ENCODE data around the gene KIAA1191.
"Not testable (repeated sequence)": the region's sequence is repeated elsewhere in the genome, so short reads cannot be mapped to it uniquely, and the experiment has no call there.

Gene KIAA1191, protein sequence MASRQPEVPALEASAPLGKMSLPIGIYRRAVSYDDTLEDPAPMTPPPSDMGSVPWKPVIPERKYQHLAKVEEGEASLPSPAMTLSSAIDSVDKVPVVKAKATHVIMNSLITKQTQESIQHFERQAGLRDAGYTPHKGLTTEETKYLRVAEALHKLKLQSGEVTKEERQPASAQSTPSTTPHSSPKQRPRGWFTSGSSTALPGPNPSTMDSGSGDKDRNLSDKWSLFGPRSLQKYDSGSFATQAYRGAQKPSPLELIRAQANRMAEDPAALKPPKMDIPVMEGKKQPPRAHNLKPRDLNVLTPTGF

DNA sequence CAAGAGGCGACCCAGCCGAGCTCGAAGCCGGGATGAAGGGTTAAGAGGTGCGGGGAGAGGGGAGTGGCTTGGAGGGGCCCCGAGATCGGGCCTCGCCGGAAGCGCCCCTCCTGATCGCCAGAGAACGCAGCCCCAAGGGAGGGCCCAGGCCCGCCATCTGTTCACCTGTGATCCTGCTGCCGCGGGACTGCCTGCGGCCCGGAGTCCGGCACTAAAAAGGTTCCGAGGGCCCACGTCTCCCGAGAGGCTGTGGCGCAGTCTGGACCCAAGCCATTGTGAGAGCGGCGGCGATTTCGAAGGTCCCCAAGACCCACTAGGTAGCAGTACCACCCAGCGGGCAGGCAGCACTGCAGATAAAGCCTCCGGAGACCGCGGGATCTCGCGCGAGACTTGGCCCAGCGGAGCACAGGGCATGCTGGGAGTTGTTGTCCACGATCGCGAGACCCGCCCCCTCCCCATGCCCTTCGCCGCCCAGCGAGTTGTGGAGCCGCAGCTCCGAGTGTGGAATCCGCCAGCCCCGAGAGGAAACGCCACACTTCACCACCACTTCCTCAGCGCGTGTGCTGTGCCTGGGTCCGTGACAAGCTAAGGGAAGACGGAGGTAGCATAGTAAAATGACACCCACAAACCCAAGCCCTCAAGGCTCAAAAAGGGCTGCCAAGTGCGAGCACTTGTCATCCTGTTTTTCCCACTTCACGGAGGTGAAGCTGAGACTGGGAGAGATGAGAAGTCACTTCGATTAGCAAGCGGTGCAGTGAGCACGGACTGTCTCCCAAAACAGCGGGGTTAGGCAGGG is at the start of gene KIAA1191:
Gene KIAA1191 (minus strand): TSS at position 328 of the 796 bp plus-strand sequence. CDS start 2,256 bp downstream, outside the sequence.
- DNase-seq (ENCODE audit: low spot score): peak; percentile 91

DNA sequence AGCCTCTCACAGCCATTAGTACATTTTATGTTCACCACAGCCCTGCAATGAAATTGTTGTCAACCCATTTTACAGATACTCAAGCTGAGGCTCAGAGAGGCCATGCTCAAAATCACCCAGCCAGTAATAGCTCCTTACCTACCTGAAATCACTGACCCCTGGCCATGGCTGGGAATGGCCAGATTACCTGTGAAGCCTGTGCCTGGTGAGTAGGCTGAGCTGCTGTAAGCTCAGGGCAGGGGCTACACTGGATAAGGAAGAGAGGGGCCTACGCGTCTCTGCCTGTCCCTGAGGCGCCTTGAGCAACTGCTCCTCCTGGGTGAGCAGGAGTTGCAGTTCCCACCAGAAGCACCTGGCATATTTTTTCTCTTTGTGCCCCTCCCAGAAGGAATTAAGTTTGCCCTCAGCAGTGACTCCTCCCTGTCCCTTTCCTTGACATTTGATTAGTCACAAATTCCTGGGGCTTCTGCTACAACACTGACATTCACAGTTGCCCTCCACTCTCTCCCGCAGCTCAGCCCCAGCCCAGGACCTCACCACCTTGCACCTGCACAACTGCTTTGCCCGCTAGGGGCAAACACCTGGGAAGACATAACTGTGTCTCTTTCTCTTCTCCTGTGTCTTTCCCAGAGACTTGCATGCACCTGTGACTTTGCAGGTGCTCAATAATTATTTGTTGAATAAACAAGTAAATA is 49.1 kb upstream of the KIAA1191 start:
- no peak for DNase-seq (ENCODE audit: low spot score)

DNA sequence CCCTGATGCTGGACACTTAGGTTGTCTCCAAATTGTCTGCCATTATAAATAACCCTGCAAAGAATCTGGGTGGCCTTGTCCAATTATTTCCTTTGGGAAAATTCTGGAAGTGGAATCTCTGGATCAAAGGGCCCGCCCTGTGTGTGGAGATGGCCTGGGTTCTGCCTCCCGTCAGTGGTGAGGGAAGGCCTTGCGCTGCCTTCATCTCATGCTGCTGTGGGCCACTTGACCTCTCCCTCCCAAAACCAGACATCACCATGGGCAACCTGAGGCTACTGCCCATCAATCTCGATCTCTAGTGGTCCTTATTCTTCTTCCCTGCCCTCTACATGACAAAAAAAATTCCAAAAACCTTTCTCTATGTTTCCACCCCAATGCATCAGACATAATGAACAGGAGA is 48.2 kb upstream of the KIAA1191 start:
- no peak for DNase-seq (ENCODE audit: low spot score)

DNA sequence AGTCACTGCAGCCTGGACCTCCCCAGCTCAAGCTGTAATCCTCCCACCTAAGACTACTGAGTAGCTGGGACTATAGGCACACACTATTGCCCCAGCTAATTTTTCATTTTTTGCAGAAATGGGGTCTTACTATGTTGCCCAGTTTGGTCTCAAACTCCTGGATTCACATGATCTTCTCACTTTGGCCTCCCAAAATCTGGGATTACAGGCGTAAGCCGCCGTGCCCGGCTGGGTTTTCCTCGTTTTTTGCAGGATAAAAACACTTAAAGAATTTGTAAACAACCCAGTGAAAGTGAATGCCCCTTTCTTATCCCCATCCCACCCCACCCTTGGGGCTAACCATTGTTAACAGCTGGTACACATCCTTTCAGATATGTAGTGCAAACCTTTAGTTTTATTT is 47.0 kb upstream of the KIAA1191 start:
- no peak for DNase-seq (ENCODE audit: low spot score)

DNA sequence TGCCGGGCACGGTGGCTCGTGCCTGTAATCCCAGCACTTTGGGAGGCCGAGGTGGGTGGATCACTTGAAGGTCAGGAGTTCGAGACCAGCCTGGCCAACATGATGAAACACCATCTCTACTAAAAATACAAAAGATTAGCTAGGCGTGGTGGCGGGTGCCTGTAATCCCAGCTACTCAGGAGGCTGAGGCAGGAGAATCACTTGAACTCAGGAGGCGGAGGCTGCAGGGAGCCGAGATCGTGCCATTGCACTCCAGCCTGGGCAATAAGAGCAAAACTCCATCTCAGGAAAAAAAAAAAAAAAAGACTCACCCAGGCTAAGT is 46.6 kb upstream of the KIAA1191 start:
- DNase-seq (ENCODE audit: low spot score): not testable (repeated sequence)

DNA sequence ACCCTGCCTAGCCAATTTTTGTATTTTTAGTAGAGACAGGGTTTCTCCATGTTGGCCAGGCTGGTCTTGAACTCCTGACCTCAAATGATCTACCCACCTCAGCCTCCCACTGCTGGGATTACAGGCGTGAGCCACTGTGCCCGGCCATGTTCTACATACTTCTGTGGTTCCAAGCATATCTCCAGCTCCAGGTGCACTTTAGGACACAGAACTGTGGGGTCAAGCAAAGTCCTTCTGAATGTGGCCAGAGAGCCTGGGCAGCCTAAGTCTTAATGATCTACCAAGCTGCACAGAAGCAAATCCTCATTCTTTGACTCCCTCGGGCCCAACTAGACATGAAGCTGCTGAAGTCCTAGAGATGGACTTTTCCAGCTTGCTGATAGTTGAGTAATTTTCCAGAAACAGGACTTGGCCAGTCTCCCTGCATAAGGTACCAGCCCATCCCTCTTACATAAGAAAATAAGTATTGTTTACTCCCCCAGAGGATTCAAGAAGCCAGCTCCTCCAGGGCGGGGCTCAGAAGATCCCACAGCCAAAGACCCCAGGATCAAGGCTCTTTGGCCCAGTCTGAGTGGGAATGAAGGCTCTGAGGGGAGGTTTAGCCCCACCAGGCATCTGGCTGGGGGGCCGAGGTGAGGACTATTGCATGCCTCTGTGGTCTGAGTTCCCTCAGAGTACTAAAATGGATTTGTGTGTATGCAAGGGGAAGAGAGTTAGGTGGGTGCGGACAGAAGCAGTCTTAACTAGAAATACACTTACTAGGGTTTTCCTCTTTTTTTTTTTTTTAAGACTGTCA is 46.1 kb upstream of the KIAA1191 start:
- no peak for DNase-seq (ENCODE audit: low spot score)

DNA sequence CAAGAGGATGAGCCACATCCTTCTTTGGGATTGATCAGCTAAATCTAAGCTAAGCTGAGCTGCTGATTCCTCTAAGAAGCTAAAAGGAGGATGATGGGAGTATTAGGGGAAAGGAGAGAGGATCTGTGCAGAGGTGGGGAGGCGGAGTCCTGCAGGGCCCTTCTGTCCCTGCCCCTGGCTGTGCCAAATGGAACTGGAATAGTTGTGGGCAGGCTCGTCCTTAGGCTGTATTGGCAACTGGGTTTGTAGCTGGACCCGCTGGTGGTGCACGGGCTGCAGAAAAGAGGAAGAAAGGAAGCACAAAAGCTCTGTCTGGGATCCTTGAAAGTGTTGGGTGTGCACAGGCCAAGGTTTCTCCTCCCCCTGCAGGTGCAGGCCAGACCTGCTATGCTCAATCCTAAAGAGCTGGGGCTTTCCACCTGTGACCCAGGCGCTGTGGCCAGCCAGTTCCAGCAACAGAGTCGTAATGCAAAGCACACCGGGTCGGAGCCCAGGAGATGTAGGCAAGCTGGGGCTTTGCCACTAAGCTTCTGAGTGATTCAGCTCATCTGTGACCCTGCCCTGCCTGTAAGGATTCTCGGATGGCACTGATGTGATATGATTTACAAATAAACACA is 45.0 kb upstream of the KIAA1191 start:
- no peak for DNase-seq (ENCODE audit: low spot score)

DNA sequence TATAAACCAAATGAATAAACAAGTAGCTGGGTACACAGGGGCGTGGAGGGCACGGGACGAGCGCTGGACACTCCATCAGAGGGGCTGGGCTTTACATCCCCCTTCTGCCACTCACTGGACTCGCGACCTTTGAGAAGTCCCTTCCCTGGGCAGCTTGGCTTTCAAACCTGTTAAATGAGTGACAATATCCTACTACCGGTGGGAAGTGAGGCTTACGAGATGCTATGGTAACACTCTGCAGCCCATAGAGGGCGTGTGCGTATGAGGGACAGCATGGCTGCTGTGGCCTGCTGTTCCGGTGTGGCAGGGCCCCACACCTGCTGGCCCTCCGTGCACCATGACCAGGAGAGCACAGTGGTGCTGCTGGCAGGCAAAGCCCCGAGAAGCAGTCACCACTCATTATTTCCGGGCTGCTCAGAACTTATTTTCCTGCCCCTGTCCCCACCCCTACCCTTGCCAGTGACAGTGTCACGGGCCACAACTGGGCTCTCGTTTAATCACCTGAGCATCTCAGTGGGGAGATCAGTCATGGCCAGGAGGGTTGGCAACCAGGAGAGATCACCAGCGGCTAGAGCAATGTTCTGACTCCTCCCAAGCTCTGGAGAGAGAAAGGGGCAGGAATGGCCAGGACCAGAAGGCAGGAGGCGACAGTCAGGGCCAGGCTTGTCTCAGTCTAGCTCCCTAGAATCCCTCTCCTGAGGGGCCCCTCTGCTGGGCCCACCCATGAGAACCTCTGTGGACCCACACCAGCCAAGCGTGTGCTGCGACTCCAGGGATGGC is 44.3 kb upstream of the KIAA1191 start:
- no peak for DNase-seq (ENCODE audit: low spot score)

DNA sequence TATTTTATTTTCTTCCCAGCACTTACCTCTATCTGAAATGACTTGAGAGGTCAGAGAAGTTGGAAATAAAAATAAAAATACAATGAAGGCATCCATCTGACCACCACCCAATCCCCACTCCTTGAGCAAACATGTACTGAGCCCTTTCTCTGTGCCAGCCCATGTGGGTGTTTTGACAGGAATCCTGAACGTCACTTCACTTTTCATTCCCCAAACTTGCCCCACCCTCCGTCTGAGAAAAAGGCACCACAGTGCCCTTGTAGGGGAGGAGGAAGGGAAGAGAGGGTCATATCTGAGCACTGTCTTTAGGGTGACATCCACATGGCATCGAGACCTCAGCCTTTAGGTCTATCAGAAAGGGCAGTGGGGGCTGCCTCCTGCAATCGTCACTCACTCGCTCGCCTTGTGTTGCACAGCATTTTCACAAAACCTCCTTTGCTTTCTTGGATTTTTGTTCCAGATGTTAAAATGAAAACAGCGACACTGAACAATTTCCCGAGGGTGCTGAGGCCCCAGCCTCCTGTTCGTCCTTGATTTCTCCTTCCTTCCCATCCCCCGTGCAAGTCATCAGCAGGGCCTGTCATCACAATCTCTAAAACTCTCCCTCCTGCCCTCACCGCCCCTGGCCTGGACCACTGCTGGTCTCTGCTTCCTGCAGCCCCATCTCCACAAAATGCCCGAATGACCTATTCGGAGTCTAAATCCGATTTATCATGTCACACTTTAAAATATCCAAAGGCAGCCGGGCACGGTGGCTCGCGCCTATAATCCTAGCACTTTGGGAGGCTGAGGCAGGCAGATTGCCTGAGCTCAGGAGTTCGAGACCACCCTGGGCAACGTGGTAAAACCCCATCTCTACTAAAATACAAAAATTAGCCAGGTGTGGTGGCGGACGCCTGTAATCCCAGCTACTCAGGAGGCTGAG is 40.0 kb upstream of the KIAA1191 start:
- no peak for DNase-seq (ENCODE audit: low spot score)

DNA sequence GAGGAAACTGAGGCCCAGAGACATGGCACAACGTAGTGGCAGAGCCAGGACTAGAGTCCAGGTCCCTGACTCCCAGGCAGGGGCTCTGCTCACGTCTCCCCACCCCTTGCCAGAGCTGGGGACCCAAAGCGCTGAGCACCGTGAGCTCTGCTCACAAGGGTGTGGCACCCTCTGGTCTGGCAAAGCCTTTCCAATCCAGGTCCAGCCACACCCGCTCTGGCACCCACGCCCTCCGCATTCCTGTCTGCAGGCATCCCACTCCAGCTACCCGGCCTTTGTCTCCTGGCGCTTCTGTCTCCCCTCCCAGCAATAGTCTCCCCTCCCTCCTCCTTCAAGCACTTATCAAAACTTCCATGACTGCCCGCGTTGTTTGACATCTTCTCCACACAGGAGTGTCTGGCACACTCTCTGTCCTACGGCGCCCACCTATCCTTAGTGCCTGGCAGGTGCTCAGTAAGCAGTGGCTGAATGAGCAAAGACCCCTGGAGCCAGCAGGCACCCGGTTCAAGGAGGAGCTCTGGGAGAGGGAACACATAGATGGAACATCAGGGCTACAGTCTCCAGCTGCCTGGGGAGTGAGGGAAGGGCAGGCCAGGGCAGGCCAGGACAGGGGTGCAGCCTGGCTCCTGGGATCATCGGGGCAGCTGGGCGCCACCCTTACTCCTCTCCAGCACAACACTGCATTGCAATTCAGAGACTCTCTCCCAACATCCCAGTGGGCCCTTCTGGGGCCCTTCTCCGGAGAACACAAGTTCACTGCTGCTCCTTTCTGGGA is 39.0 kb upstream of the KIAA1191 start:
- no peak for DNase-seq (ENCODE audit: low spot score)

DNA sequence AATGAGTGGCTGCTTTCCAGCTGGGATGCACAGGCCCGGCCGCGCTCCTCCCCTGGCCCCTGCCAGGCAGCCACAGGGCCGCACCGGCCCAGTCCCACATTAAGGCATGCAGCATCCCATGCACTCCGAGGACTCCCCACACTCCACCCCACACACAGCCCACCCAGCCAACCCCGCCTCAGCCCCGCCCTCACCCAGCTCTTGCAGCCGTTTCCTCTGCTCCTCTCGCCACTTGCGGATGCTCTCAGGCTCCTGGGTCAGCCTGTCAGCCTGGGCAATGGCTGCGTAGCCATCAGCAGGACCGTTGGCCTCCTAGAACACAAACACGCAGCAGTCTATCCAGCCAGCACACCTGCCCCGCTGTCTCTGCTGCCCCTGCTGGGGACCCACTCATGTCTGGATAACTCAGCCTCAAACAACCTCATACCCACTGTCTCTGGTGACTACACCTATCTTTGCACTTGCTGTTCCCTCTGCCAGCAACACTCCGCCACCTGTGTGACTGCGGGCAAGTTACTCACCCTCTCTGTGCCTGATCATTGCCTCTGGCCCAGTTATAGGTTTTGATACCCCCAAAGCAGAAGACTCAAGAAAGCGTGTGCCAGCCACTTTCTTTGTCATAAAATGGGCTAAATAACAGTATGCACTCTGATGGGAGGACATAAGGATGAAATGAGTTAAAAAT is 36.3 kb upstream of the KIAA1191 start:
- no peak for DNase-seq (ENCODE audit: low spot score)

DNA sequence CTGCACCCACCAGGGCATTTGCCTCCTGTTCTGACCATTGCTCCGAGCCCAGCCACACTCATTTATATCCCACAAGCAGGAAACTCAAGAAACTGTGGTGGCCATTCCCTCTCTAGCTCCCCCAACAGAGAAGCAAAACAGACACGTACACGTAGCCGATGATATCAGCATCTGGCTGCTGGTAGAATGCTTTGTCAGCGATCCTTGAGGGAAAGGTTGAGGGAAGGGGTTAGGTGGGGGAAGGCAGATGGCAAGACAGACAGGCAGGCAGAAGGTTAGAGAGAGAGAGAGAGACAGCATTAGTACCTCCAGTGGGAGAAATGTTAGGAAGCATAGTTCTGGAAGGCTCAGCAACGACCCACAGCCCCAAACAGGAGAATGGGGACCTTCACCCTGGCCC is 34.8 kb upstream of the KIAA1191 start:
- no peak for DNase-seq (ENCODE audit: low spot score)

DNA sequence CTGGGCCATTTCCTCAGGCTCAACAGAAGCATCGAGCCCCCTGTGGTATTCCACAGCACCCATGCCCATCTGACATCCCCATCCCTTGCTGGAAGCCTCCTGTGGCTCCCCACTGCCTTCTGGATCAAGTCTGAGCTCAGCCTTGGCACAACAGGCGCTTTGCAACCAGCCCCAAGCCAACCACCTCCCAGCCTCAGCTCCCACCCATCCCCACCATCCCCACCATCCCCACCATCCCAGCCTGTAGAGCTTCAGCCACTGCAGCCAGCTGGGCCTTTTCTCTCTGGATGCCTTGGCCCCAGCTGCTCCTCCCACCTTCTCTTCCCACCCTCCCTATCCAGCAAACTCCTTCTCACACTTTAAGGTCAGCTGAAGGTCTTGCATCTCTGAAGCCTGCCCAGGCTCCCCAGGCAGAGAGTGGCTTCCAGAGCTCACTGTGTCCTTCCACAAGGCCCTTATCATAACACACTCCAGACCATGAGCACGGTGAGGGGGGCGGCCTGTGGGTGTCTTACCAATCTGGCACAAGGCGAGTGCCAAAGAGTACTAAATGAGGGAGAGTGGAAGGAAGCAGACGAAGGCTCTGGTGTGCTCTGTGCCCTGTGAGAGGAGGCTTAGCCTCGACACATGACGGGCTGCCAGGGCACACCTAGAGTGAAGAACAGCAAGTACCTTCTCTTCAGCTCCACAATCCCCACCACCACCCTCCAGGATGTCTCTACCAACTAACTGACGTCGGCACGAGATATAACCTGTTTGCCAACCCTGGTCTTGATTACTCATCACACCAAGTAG is 33.5 kb upstream of the KIAA1191 start:
- no peak for DNase-seq (ENCODE audit: low spot score)

DNA sequence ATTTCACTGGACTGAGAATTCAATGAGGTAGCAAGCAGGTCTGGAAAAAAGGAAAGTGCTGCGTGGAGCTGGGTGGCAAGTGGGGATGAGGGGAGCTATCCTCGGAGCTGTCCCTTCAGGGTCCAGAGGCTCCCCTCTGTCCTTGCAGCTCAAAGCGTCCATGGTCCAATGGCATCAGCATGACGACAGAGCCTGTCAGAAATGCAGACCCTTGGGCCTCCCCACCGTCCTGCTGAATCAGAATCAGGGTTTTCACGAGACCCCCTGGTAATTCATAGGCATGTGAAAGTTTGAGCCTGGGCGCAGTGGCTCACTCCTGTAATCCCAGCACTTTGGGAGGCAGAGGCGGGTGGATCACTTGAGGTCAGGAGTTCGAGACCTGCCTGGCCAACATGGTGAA is 32.5 kb upstream of the KIAA1191 start:
- no peak for DNase-seq (ENCODE audit: low spot score)

DNA sequence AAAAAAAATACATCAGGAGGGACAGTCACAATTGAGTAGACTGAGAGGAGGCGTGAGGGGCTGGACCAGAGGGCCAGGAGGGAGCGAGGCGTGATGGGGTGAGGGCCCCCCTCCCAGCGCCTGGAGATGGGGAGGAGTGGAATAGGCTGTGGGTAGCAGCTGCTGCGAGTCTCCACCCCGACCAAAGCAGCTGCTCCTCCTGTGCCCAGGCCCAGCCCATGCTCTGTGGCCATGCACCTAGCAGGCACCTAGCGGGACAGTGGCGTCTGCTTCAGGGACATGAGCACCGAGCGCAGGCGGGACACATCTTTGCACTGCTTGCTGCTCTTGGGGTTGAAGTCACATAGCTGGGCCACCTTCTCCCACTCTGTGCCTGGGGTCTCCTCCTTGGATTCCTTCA is 31.0 kb upstream of the KIAA1191 start:
- DNase-seq (ENCODE audit: low spot score): no peak

DNA sequence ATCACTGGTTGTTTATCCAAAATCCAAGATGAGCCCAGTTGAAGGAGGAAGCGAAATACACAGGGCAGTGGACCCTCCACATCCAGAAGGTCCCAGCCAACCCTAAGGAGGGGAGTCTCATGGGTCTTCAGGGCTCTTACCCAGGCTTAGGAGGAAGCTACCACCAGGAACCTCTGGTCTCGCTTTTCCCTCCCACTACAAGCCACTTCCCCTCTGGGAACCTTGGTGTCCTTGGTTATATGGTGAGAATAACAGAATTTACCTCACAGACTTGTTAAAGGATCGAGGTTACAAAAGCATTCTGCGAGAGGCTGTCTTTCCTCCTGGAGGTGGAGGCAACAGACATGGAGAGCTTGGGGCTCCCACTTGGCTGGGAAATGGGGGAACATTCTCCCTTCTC is 30.4 kb upstream of the KIAA1191 start:
- DNase-seq (ENCODE audit: low spot score): no peak

DNA sequence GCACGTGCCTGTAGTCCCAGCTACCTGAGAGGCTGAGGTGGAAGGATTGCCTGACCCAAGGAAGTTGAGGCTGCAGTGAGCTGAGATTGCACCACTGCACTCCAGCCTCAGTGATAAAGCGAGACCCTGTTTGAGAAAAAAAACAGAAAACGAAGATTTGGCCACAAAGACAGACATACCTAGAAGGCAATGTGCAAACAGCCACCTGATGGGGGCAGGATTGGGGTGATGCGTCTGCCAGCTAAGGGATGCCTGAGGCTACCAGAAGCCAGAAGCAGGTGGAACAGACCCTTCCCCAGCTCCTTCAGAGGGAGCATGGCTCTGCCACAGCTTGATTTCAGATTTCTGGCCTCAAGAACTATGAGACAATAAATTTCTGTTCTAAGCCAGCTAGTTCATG is 29.9 kb upstream of the KIAA1191 start:
- no peak for DNase-seq (ENCODE audit: low spot score)
